Measurements from ENCODE around the gene RPL22L1.
"Not testable (repeated sequence)": the region's sequence is repeated elsewhere in the genome, so short reads cannot be mapped to it uniquely, and the experiment has no call there.

RPL22L1 gene

GRCh38 chr3:170869645-170870593 lies at the start of gene RPL22L1:
Gene RPL22L1 (minus strand): TSS chr3:170870195. CDS start chr3:170870167, 28 bp downstream.
- peak; percentile 61 for DNase-seq (ENCODE audit: low spot score)

- no peak for DNase-seq (ENCODE audit: low spot score)
Observed at GRCh38 chr3:170918715-170919114, 48.7 kb upstream of the RPL22L1 start.

- no peak for DNase-seq (ENCODE audit: low spot score)
Observed at GRCh38 chr3:170914690-170915089, 44.7 kb upstream of the RPL22L1 start.

GRCh38 chr3:170914212-170914611 lies 44.2 kb upstream of the RPL22L1 start:
- DNase-seq (ENCODE audit: low spot score), result no peak

GRCh38 chr3:170911051-170911450 lies 41.1 kb upstream of the RPL22L1 start:
- DNase-seq (ENCODE audit: low spot score), result no peak

GRCh38 chr3:170910542-170910941 lies 40.5 kb upstream of the RPL22L1 start:
- no peak for DNase-seq (ENCODE audit: low spot score)

- no peak for DNase-seq (ENCODE audit: low spot score)
Observed at GRCh38 chr3:170909129-170909903, 39.3 kb upstream of the RPL22L1 start.

GRCh38 chr3:170908235-170909116 lies 38.5 kb upstream of the RPL22L1 start, which contains the start of gene EIF5A2:
Gene EIF5A2 (minus strand): TSS chr3:170908637. CDS start chr3:170907806, 831 bp downstream.
- peak; percentile 96 for DNase-seq (ENCODE audit: low spot score)

GRCh38 chr3:170907637-170908234 lies 37.7 kb upstream of the RPL22L1 start:
- DNase-seq (ENCODE audit: low spot score), result peak; percentile 27

- DNase-seq (ENCODE audit: low spot score), result no peak
Observed at GRCh38 chr3:170905862-170906261, 35.9 kb upstream of the RPL22L1 start.

- DNase-seq (ENCODE audit: low spot score), result no peak
Observed at GRCh38 chr3:170903123-170903522, 33.1 kb upstream of the RPL22L1 start.

- DNase-seq (ENCODE audit: low spot score), result no peak
Observed at GRCh38 chr3:170899455-170899854, 29.5 kb upstream of the RPL22L1 start.

GRCh38 chr3:170897978-170898377 lies 28.0 kb upstream of the RPL22L1 start:
- DNase-seq (ENCODE audit: low spot score), result no peak

- not testable (repeated sequence) for DNase-seq (ENCODE audit: low spot score)
Observed at GRCh38 chr3:170897199-170897598, 27.2 kb upstream of the RPL22L1 start.

GRCh38 chr3:170896781-170897180 lies 26.8 kb upstream of the RPL22L1 start:
- DNase-seq (ENCODE audit: low spot score), result no peak

GRCh38 chr3:170896333-170896732 lies 26.3 kb upstream of the RPL22L1 start:
- DNase-seq (ENCODE audit: low spot score), result not testable (repeated sequence)

- no peak for DNase-seq (ENCODE audit: low spot score)
Observed at GRCh38 chr3:170893895-170894294, 23.9 kb upstream of the RPL22L1 start.

- no peak for DNase-seq (ENCODE audit: low spot score)
Observed at GRCh38 chr3:170889630-170890029, 19.6 kb upstream of the RPL22L1 start.

- no peak for DNase-seq (ENCODE audit: low spot score)
Observed at GRCh38 chr3:170889132-170889531, 19.1 kb upstream of the RPL22L1 start.

GRCh38 chr3:170884109-170884930 lies 14.3 kb upstream of the RPL22L1 start:
- not testable (repeated sequence) for DNase-seq (ENCODE audit: low spot score)

Measured in HuH-7.5 (cell line).